HG02884 (cell line): Measurements from ENCODE around the gene DTNBP1.

Experiments
- ATAC-seq: cut with Tn5 transposase; IDR thresholded peaks from one replicate; pipeline ENCODE4 v1.9.1; 2021; ENCODE audit warnings: mild to moderate bottlenecking, moderate library complexity; ENCODE audit not compliant: unreplicated experiment

The DTNBP1 gene

GRCh38 chr6:15517600-15517999 lies 145.2 kb downstream of the DTNBP1 start:
- ATAC-seq: no peak

GRCh38 chr6:15516923-15517560 lies 145.8 kb downstream of the DTNBP1 start:
- ATAC-seq: no peak

GRCh38 chr6:15516378-15516777 lies 146.4 kb downstream of the DTNBP1 start:
- no peak for ATAC-seq

GRCh38 chr6:15515660-15516375 lies 147.0 kb downstream of the DTNBP1 start:
- ATAC-seq: no peak

GRCh38 chr6:15515226-15515625 lies 147.6 kb downstream of the DTNBP1 start:
- ATAC-seq: no peak

GRCh38 chr6:15513801-15514711 lies 148.8 kb downstream of the DTNBP1 start:
- no peak for ATAC-seq

GRCh38 chr6:15513131-15513771 lies 149.6 kb downstream of the DTNBP1 start:
- ATAC-seq: no peak

- no peak for ATAC-seq
Observed at GRCh38 chr6:15512721-15513120, 150.1 kb downstream of the DTNBP1 start.

- no peak for ATAC-seq
Observed at GRCh38 chr6:15512126-15512525, 150.7 kb downstream of the DTNBP1 start.

- no peak for ATAC-seq
Observed at GRCh38 chr6:15511248-15512125, 151.3 kb downstream of the DTNBP1 start.

GRCh38 chr6:15510536-15511247 lies 152.1 kb downstream of the DTNBP1 start:
- no peak for ATAC-seq

- no peak for ATAC-seq
Observed at GRCh38 chr6:15510121-15510520, 152.7 kb downstream of the DTNBP1 start.

- ATAC-seq: no peak
Observed at GRCh38 chr6:15509335-15509933, 153.4 kb downstream of the DTNBP1 start.

- ATAC-seq: no peak
Observed at GRCh38 chr6:15508931-15509330, 153.9 kb downstream of the DTNBP1 start.

- ATAC-seq: no peak
Observed at GRCh38 chr6:15508441-15508871, 154.4 kb downstream of the DTNBP1 start.

- no peak for ATAC-seq
Observed at GRCh38 chr6:15507746-15508145, 155.1 kb downstream of the DTNBP1 start.

- no peak for ATAC-seq
Observed at GRCh38 chr6:15507221-15507620, 155.6 kb downstream of the DTNBP1 start.

GRCh38 chr6:15506066-15506465 lies 156.8 kb downstream of the DTNBP1 start:
- ATAC-seq: no peak

GRCh38 chr6:15505463-15505918 lies 157.3 kb downstream of the DTNBP1 start:
- ATAC-seq: no peak
